ENCODE data around the gene SNRK.

SNRK gene

GRCh38 chr3:43256714-43257461 is 29.5 kb upstream of the SNRK start:
- no peaks in the 10 kb centered on the region for H3K9me3 Mint-ChIP-seq
- DNase-seq (no peak), ATAC-seq (replicated peaks) (peak; percentile 91)
- peak overlapping the region in 1 of 2 donors; percentile 42 for H3K27ac Mint-ChIP-seq
- peaks cover 14 to 26% of the 10 kb centered on the region in 2 donors for H3K4me1 Mint-ChIP-seq (ENCODE audit: low read depth in 2 of 2)
- H3K4me3 Mint-ChIP-seq, result peak overlapping the region in 1 of 2 donors; percentile 11
- H3K27me3 Mint-ChIP-seq, result peaks cover 0 to 16% of the 10 kb centered on the region in 2 donors
- H3K36me3 Mint-ChIP-seq (ENCODE audit: insufficient read depth), result no peaks in the 10 kb centered on the region

GRCh38 chr3:43257850-43258249 is 28.5 kb upstream of the SNRK start:
- Mint-ChIP-seq H3K9me3 (no peaks in the 10 kb centered on the region), H3K27ac (no peak overlapping the region), H3K27me3 (peaks cover 0 to 8% of the 10 kb centered on the region in 2 donors)

GRCh38 chr3:43259626-43260025 is 26.7 kb upstream of the SNRK start:
- DNase-seq (no peak), ATAC-seq (replicated peaks) (no peak)
- Mint-ChIP-seq H3K9me3 (no peaks in the 10 kb centered on the region), H3K27ac (peak overlapping the region in 1 of 2 donors; percentile 2), H3K36me3 (ENCODE audit: insufficient read depth) (no peaks in the 10 kb centered on the region), H3K4me3 (no peak overlapping the region), H3K4me1 (ENCODE audit: low read depth in 2 of 2) (peaks cover 14 to 26% of the 10 kb centered on the region in 2 donors), H3K27me3 (no peaks in the 10 kb centered on the region)

More at GRCh38 chr3:43257850-43258249, 28.5 kb upstream of the SNRK start:
- ATAC-seq (replicated peaks) (no peak), DNase-seq (no peak)
- no peak overlapping the region for H3K4me3 Mint-ChIP-seq
- no peaks in the 10 kb centered on the region for H3K36me3 Mint-ChIP-seq (ENCODE audit: insufficient read depth)
- peaks cover 14 to 26% of the 10 kb centered on the region in 2 donors for H3K4me1 Mint-ChIP-seq (ENCODE audit: low read depth in 2 of 2)

- Mint-ChIP-seq H3K36me3 (ENCODE audit: insufficient read depth) (no peaks in the 10 kb centered on the region), H3K4me1 (ENCODE audit: low read depth in 2 of 2) (peaks cover 19 to 26% of the 10 kb centered on the region in 2 donors), H3K9me3 (no peaks in the 10 kb centered on the region), H3K4me3 (no peak overlapping the region), H3K27me3 (no peaks in the 10 kb centered on the region), H3K27ac (no peak overlapping the region)
- DNase-seq (no peak), ATAC-seq (replicated peaks) (no peak)
Measured at GRCh38 chr3:43260412-43260811, 25.9 kb upstream of the SNRK start.

- Mint-ChIP-seq H3K27ac (no peak overlapping the region), H3K36me3 (ENCODE audit: insufficient read depth) (no peaks in the 10 kb centered on the region), H3K4me1 (ENCODE audit: low read depth in 2 of 2) (peaks cover 4 to 9% of the 10 kb centered on the region in 2 donors), H3K9me3 (no peaks in the 10 kb centered on the region), H3K4me3 (no peak overlapping the region), H3K27me3 (no peaks in the 10 kb centered on the region)
- ATAC-seq (replicated peaks) (no peak), DNase-seq (no peak)
Measured at GRCh38 chr3:43262194-43262593, 24.1 kb upstream of the SNRK start.

GRCh38 chr3:43266451-43266850 is 19.9 kb upstream of the SNRK start:
- no peaks in the 10 kb centered on the region for H3K27me3 Mint-ChIP-seq
- peaks cover 0 to 4% of the 10 kb centered on the region in 2 donors for H3K4me1 Mint-ChIP-seq (ENCODE audit: low read depth in 2 of 2)
- H3K36me3 Mint-ChIP-seq (ENCODE audit: insufficient read depth), result no peaks in the 10 kb centered on the region
- DNase-seq, result no peak
- no peak overlapping the region for H3K4me3 Mint-ChIP-seq
- no peak for ATAC-seq (replicated peaks)
- no peaks in the 10 kb centered on the region for H3K9me3 Mint-ChIP-seq
- H3K27ac Mint-ChIP-seq, result no peak overlapping the region

- no peaks in the 10 kb centered on the region for H3K36me3 Mint-ChIP-seq (ENCODE audit: insufficient read depth)
- no peak for DNase-seq
- H3K4me1 Mint-ChIP-seq (ENCODE audit: low read depth in 2 of 2), result peaks cover 0 to 4% of the 10 kb centered on the region in 2 donors
- no peaks in the 10 kb centered on the region for H3K27me3 Mint-ChIP-seq
- ATAC-seq (replicated peaks), result no peak
- H3K9me3 Mint-ChIP-seq, result no peaks in the 10 kb centered on the region
- H3K4me3 Mint-ChIP-seq, result no peak overlapping the region
- H3K27ac Mint-ChIP-seq, result no peak overlapping the region
Measured at GRCh38 chr3:43266995-43267394, 19.3 kb upstream of the SNRK start.

- no peak for DNase-seq
- Mint-ChIP-seq H3K27me3 (no peaks in the 10 kb centered on the region), H3K9me3 (no peaks in the 10 kb centered on the region), H3K4me3 (no peak overlapping the region), H3K36me3 (ENCODE audit: insufficient read depth) (no peaks in the 10 kb centered on the region), H3K27ac (peak overlapping the region in 1 of 2 donors; percentile 28), H3K4me1 (ENCODE audit: low read depth in 2 of 2) (peaks cover 0 to 4% of the 10 kb centered on the region in 2 donors)
- ATAC-seq (replicated peaks), result no peak
Measured at GRCh38 chr3:43268636-43269035, 17.7 kb upstream of the SNRK start.

- Mint-ChIP-seq H3K9me3 (no peaks in the 10 kb centered on the region), H3K27me3 (no peaks in the 10 kb centered on the region), H3K36me3 (ENCODE audit: insufficient read depth) (no peaks in the 10 kb centered on the region), H3K27ac (no peak overlapping the region), H3K4me3 (no peak overlapping the region), H3K4me1 (ENCODE audit: low read depth in 2 of 2) (peaks cover 0 to 2% of the 10 kb centered on the region in 2 donors)
- ATAC-seq (replicated peaks) (no peak), DNase-seq (no peak)
Measured at GRCh38 chr3:43270078-43270477, 16.3 kb upstream of the SNRK start.

- Mint-ChIP-seq H3K27ac (no peak overlapping the region), H3K9me3 (no peaks in the 10 kb centered on the region), H3K36me3 (ENCODE audit: insufficient read depth) (peaks cover 2% of the 10 kb centered on the region), H3K27me3 (peaks cover 9 to 13% of the 10 kb centered on the region in 2 donors), H3K4me1 (ENCODE audit: low read depth in 2 of 2) (peaks cover 0 to 4% of the 10 kb centered on the region in 2 donors), H3K4me3 (no peak overlapping the region)
- DNase-seq (no peak), ATAC-seq (replicated peaks) (no peak)
Measured at GRCh38 chr3:43273416-43273815, 12.9 kb upstream of the SNRK start.

GRCh38 chr3:43279082-43279481 is 7.3 kb upstream of the SNRK start:
- Mint-ChIP-seq H3K27me3 (peaks cover 18 to 30% of the 10 kb centered on the region in 2 donors), H3K27ac (no peak overlapping the region), H3K4me3 (no peak overlapping the region), H3K36me3 (ENCODE audit: insufficient read depth) (peaks cover 2% of the 10 kb centered on the region), H3K9me3 (no peaks in the 10 kb centered on the region), H3K4me1 (ENCODE audit: low read depth in 2 of 2) (peaks cover 0 to 4% of the 10 kb centered on the region in 2 donors)
- ATAC-seq (replicated peaks), result no peak
- DNase-seq, result no peak

GRCh38 chr3:43279532-43279931 is 6.8 kb upstream of the SNRK start:
- DNase-seq, result no peak
- Mint-ChIP-seq H3K36me3 (ENCODE audit: insufficient read depth) (peaks cover 2% of the 10 kb centered on the region), H3K9me3 (no peaks in the 10 kb centered on the region), H3K27me3 (peaks cover 18 to 30% of the 10 kb centered on the region in 2 donors), H3K4me3 (no peak overlapping the region), H3K27ac (no peak overlapping the region), H3K4me1 (ENCODE audit: low read depth in 2 of 2) (peaks cover 0 to 4% of the 10 kb centered on the region in 2 donors)
- no peak for ATAC-seq (replicated peaks)

- ATAC-seq (replicated peaks) (no peak), DNase-seq (no peak)
- H3K4me1 Mint-ChIP-seq (ENCODE audit: low read depth in 2 of 2), result peaks cover 4 to 6% of the 10 kb centered on the region in 2 donors
- peaks cover 6% of the 10 kb centered on the region for H3K36me3 Mint-ChIP-seq (ENCODE audit: insufficient read depth)
- H3K27me3 Mint-ChIP-seq, result peaks cover 18 to 30% of the 10 kb centered on the region in 2 donors
- no peaks in the 10 kb centered on the region for H3K9me3 Mint-ChIP-seq
- no peak overlapping the region for H3K4me3 Mint-ChIP-seq
- H3K27ac Mint-ChIP-seq, result no peak overlapping the region
Measured at GRCh38 chr3:43281020-43281419, 5.3 kb upstream of the SNRK start.

GRCh38 chr3:43284171-43284570 is 2.2 kb upstream of the SNRK start:
- no peak overlapping the region for H3K27ac Mint-ChIP-seq
- ATAC-seq (replicated peaks) (no peak), DNase-seq (no peak)
- no peak overlapping the region for H3K4me3 Mint-ChIP-seq
- peaks cover 16 to 20% of the 10 kb centered on the region in 2 donors for H3K4me1 Mint-ChIP-seq (ENCODE audit: low read depth in 2 of 2)
- no peaks in the 10 kb centered on the region for H3K9me3 Mint-ChIP-seq
- H3K36me3 Mint-ChIP-seq (ENCODE audit: insufficient read depth), result peaks cover 22% of the 10 kb centered on the region
- peaks cover 6 to 13% of the 10 kb centered on the region in 2 donors for H3K27me3 Mint-ChIP-seq

All from effector memory CD8-positive, alpha-beta T cell (primary cell).